ENCODE measurements around the gene CCDC178. TPM values are rescaled to one million over a fixed set of nuclear protein-coding genes. Genes with fewer than 3 reads are reported as not detected.
"Not testable (repeated sequence)": the region's sequence is repeated elsewhere in the genome, so short reads cannot be mapped to it uniquely, and the experiment has no call there.

The CCDC178 gene
- total RNA-seq, 4 donors from 2014 or later, result 0.73 to 1.1 TPM; not detected in 2

GRCh38 chr18:33159151-33159550 lies 281.4 kb downstream of the CCDC178 start:
- no peak overlapping the region for H3K4me3 ChIP-seq
- no peaks in the 10 kb centered on the region for H3K9me3 ChIP-seq
- no peaks in the 10 kb centered on the region for H3K27me3 ChIP-seq
- intact Hi-C loops (cut with DNase I), result no loop called here
- WGBS, 2 donors, result 55 to 69% methylated on average over 2 of the region's 2 CpGs
- DNase-seq, result no peak
- H3K4me1 ChIP-seq, result no peaks in the 10 kb centered on the region
- TF ChIP-seq CTCF (IDR thresholded peaks at IDR 0.05), result no peak
- no peak for TF ChIP-seq POLR2A (IDR thresholded peaks at IDR 0.05)
- H3K36me3 ChIP-seq, result no peaks in the 10 kb centered on the region
- H3K27ac ChIP-seq, result no peak overlapping the region

GRCh38 chr18:33157893-33158292 lies 282.6 kb downstream of the CCDC178 start:
- Histone ChIP-seq H3K36me3 (no peaks in the 10 kb centered on the region), H3K4me3 (no peak overlapping the region), H3K4me1 (no peaks in the 10 kb centered on the region), H3K27me3 (no peaks in the 10 kb centered on the region), H3K9me3 (no peaks in the 10 kb centered on the region), H3K27ac (no peak overlapping the region)
- TF ChIP-seq POLR2A (IDR thresholded peaks at IDR 0.05), result no peak
- TF ChIP-seq CTCF (IDR thresholded peaks at IDR 0.05), result no peak
- DNase-seq, result no peak
- intact Hi-C loops (cut with DNase I), result no loop called here
- WGBS, 2 donors, result 6 to 20% methylated on average over 1 of the region's 1 CpG

GRCh38 chr18:33156906-33157470 lies 283.5 kb downstream of the CCDC178 start:
- H3K9me3 ChIP-seq, result no peaks in the 10 kb centered on the region
- H3K4me1 ChIP-seq, result no peaks in the 10 kb centered on the region
- no peaks in the 10 kb centered on the region for H3K36me3 ChIP-seq
- no peak overlapping the region for H3K27ac ChIP-seq
- intact Hi-C loops (cut with DNase I), result no loop called here
- H3K4me3 ChIP-seq, result no peak overlapping the region
- TF ChIP-seq CTCF (IDR thresholded peaks at IDR 0.05) (no peak), POLR2A (IDR thresholded peaks at IDR 0.05) (no peak)
- H3K27me3 ChIP-seq, result no peaks in the 10 kb centered on the region
- no peak for DNase-seq

- H3K27me3 ChIP-seq, result no peaks in the 10 kb centered on the region
- intact Hi-C loops (cut with DNase I), result no loop called here
- no peaks in the 10 kb centered on the region for H3K36me3 ChIP-seq
- no peak overlapping the region for H3K4me3 ChIP-seq
- no peak for DNase-seq
- no peaks in the 10 kb centered on the region for H3K4me1 ChIP-seq
- WGBS, 2 donors, result 55 to 76% methylated on average over 2 of the region's 2 CpGs
- H3K27ac ChIP-seq, result no peak overlapping the region
- no peak for TF ChIP-seq CTCF (IDR thresholded peaks at IDR 0.05)
- no peak for TF ChIP-seq POLR2A (IDR thresholded peaks at IDR 0.05)
- H3K9me3 ChIP-seq, result no peaks in the 10 kb centered on the region
Measured at GRCh38 chr18:33154049-33154448, 286.5 kb downstream of the CCDC178 start.

GRCh38 chr18:33152376-33152775 lies 288.1 kb downstream of the CCDC178 start:
- Histone ChIP-seq H3K27me3 (no peaks in the 10 kb centered on the region), H3K4me1 (no peaks in the 10 kb centered on the region), H3K36me3 (no peaks in the 10 kb centered on the region), H3K27ac (no peak overlapping the region), H3K4me3 (no peak overlapping the region), H3K9me3 (no peaks in the 10 kb centered on the region)
- intact Hi-C loops (cut with DNase I), result no loop called here
- no peak for DNase-seq
- WGBS, 2 donors, result 0 to 50% methylated on average over 1 of the region's 1 CpG
- TF ChIP-seq CTCF (IDR thresholded peaks at IDR 0.05) (no peak), POLR2A (IDR thresholded peaks at IDR 0.05) (no peak)

GRCh38 chr18:33147811-33148210 lies 292.7 kb downstream of the CCDC178 start:
- DNase-seq; H3K27ac ChIP-seq; H3K4me1 ChIP-seq; H3K27me3 ChIP-seq; H3K9me3 ChIP-seq; intact Hi-C loops (cut with DNase I); H3K4me3 ChIP-seq; H3K36me3 ChIP-seq: not testable (repeated sequence)
- 90 to 91% methylated on average over 1 to 2 of the region's 25 CpGs for WGBS, 2 donors

Measured in esophagus squamous epithelium (tissue), 5 donors.